HepG2 (cell line): ENCODE data around the gene ASB16. TPM values are rescaled to one million over a fixed set of nuclear protein-coding genes. Genes with fewer than 3 reads are reported as not detected.

Experiments
- AKNA ChIP-seq: sonication (generic); formaldehyde crosslinking; IDR thresholded peaks from 2 replicates; pipeline ENCODE4 v1.4.0; 2020; ENCODE audit warnings: missing genetic modification reagents, borderline replicate concordance
- ATF7-NPFF ChIP-seq: sonication (generic); formaldehyde crosslinking; IDR thresholded peaks from 2 replicates; pipeline ENCODE4 v1.8.1; 2023; ENCODE audit warnings: mild to moderate bottlenecking, low read depth, missing genetic modification reagents, moderate library complexity
- CREBL2 ChIP-seq: sonication (generic); formaldehyde crosslinking; IDR thresholded peaks from 2 replicates; pipeline ENCODE4 v1.8.1; 2023; ENCODE audit warnings: missing genetic modification reagents, mild to moderate bottlenecking, borderline replicate concordance
- DRAP1 ChIP-seq: IDR thresholded peaks from 2 replicates; pipeline ENCODE4 v1.6.1; 2016; ENCODE audit warnings: missing genetic modification reagents, missing compliant biosample characterization
- HDAC1 ChIP-seq: sonication (generic); formaldehyde crosslinking; IDR thresholded peaks from 2 replicates; pipeline ENCODE4 v1.5.1; 2020; ENCODE audit warnings: mild to moderate bottlenecking, missing genetic modification reagents
- KLF13 ChIP-seq: sonication (generic); formaldehyde crosslinking; IDR thresholded peaks from 2 replicates; pipeline ENCODE4 v1.4.0; 2020; ENCODE audit warnings: mild to moderate bottlenecking, missing genetic modification reagents
- LCORL ChIP-seq, 2 experiments: fragments of 450-650 bp in 1 of 2; sonication (generic) in 1 of 2; formaldehyde crosslinking in 1 of 2; IDR thresholded peaks; 2 replicates each; pipeline versions ENCODE4 v1.5.0 to v1.6.1; 2017 to 2020; ENCODE audit warnings: antibody characterized with exemption in 1 of 2, missing genetic modification reagents in 1 of 2
- MIER2 ChIP-seq: IDR thresholded peaks from 2 replicates; pipeline ENCODE4 v1.6.1; 2016; ENCODE audit warnings: missing biosample characterization, missing genetic modification reagents
- MXI1 ChIP-seq: IDR thresholded peaks from 3 replicates; pipeline ENCODE4 v1.6.1; 2012; ENCODE audit warnings: low read depth, low read length, inconsistent platforms, borderline replicate concordance
- NFE2L2 ChIP-seq: fragments of 150-350 bp; IDR thresholded peaks from 2 replicates; pipeline ENCODE4 v1.6.1; 2014; ENCODE audit warnings: low read length
- PPARG ChIP-seq: conservative IDR thresholded peaks from 2 replicates; pipeline ENCODE4 v1.6.1; 2016; ENCODE audit warnings: missing biosample characterization, missing genetic modification reagents
- PTBP1 ChIP-seq: fragments of 200-400 bp; formaldehyde crosslinking; IDR thresholded peaks from 2 replicates; pipeline ENCODE4 v1.6.1; 2018; ENCODE audit warnings: low read length, low read depth; ENCODE audit not compliant: poor library complexity, severe bottlenecking
- SPEN ChIP-seq: sonication (generic); formaldehyde crosslinking; IDR thresholded peaks from 2 replicates; pipeline ENCODE4 v1.5.1; 2020; ENCODE audit warnings: low read depth, mild to moderate bottlenecking, missing genetic modification reagents
- SYNCRIP ChIP-seq: fragments of 200-400 bp; formaldehyde crosslinking; IDR thresholded peaks from 2 replicates; pipeline ENCODE4 v1.6.1; 2018; ENCODE audit warnings: mild to moderate bottlenecking, low read depth, low read length; ENCODE audit not compliant: insufficient read depth
- TBX2 ChIP-seq: sonication (generic); formaldehyde crosslinking; IDR thresholded peaks from 2 replicates; pipeline ENCODE4 v1.5.0; 2020; ENCODE audit warnings: missing genetic modification reagents, mild to moderate bottlenecking, borderline replicate concordance
- ZFP91 ChIP-seq: sonication (generic); formaldehyde crosslinking; IDR thresholded peaks from 2 replicates; pipeline ENCODE4 v1.9.0; 2022; ENCODE audit warnings: missing genetic modification reagents, mild to moderate bottlenecking, borderline replicate concordance
- ZNF275 ChIP-seq: sonication (generic); formaldehyde crosslinking; IDR thresholded peaks from 2 replicates; pipeline ENCODE4 v1.8.0; 2022; ENCODE audit warnings: missing genetic modification reagents, mild to moderate bottlenecking, inconsistent platforms, borderline replicate concordance
- ZNF639 ChIP-seq: conservative IDR thresholded peaks from 2 replicates; pipeline ENCODE4 v1.6.1; 2018; ENCODE audit warnings: missing genetic modification reagents
- polyA plus RNA-seq, 8 experiments: library from polyadenylated mRNA; depleted of rRNA in 3 of 8; stranded (reverse) in 7 of 8; unstranded in 1 of 8; fragments of >200 nt; fragmentation: Illumina TruSeq in 4 of 8; extraction: Trizol in 4 of 8; gene quantifications; 2 replicates each; pipeline versions ENCODE4 v1.2.1 to v1.2.3, GENCODE V29; 2011 to 2016; ENCODE audit warnings: low read depth in 4 of 8, missing spikeins in 1 of 8, mixed read lengths in 1 of 8; ENCODE audit not compliant: insufficient read depth in 1 of 8
- total RNA-seq, 5 experiments: library from RNA; depleted of rRNA; stranded (reverse); fragments of >200 nt; fragmentation: Illumina TruSeq; extraction: Trizol; gene quantifications; 2 replicates each; pipeline ENCODE4 v1.2.3, GENCODE V29; 2016; ENCODE audit warnings: low read depth in 1 of 5

ASB16 gene
- total and polyA plus RNA-seq, 2 of the 13 experiments (the other 11 are each of a cell fraction or from before 2014, with no cell fraction given) = 0.07 TPM; not detected in 1

- TF ChIP-seq ZFP91 = peak; percentile 56
- no peak for TF ChIP-seq PTBP1
- TF ChIP-seq AKNA (CRISPR knock-in tag) = no peak
- TF ChIP-seq MXI1 = peak; percentile 31; the same call in 1 of the 3 replicates
- no peak for TF ChIP-seq ZNF275
- peak; percentile 76; the same call in 1 of the 2 replicates for TF ChIP-seq ATF7-NPFF
- TF ChIP-seq TBX2 (CRISPR knock-in tag) = 0 out of 2 replicates have a peak, but pooled peaks have one; percentile 9
- TF ChIP-seq SPEN (CRISPR knock-in tag) = 0 out of 2 replicates have a peak, but pooled peaks have one; percentile 7
- no peak for TF ChIP-seq MIER2 (CRISPR knock-in tag)
- no peak for TF ChIP-seq SYNCRIP
- no peak for TF ChIP-seq NFE2L2
- no peak for TF ChIP-seq CREBL2
- TF ChIP-seq LCORL (IDR thresholded peaks at IDR 0.05) = no peak
- no peak; the same call in 1 of the 2 replicates for TF ChIP-seq LCORL (CRISPR knock-in tag; IDR thresholded peaks at IDR 0.05)
- no peak for TF ChIP-seq ZNF639 (CRISPR knock-in tag)
- TF ChIP-seq KLF13 (CRISPR knock-in tag) = no peak
- TF ChIP-seq PPARG (CRISPR knock-in tag) = no peak
- peak; percentile 41 for TF ChIP-seq HDAC1
- peak; percentile 20; the same call in 1 of the 2 replicates for TF ChIP-seq DRAP1 (CRISPR knock-in tag)
These were observed 50.8 kb downstream of the ASB16 start (continued) for GRCh38 chr17:44221084-44221861.
